HG02852 (cell line): ENCODE data around the gene AHCYL1.

ENCODE experiments used
- ATAC-seq: cut with Tn5 transposase; IDR thresholded peaks from one replicate; pipeline ENCODE4 v1.9.1; 2021; ENCODE audit warnings: mild to moderate bottlenecking, moderate library complexity; ENCODE audit not compliant: unreplicated experiment

The AHCYL1 gene

DNA sequence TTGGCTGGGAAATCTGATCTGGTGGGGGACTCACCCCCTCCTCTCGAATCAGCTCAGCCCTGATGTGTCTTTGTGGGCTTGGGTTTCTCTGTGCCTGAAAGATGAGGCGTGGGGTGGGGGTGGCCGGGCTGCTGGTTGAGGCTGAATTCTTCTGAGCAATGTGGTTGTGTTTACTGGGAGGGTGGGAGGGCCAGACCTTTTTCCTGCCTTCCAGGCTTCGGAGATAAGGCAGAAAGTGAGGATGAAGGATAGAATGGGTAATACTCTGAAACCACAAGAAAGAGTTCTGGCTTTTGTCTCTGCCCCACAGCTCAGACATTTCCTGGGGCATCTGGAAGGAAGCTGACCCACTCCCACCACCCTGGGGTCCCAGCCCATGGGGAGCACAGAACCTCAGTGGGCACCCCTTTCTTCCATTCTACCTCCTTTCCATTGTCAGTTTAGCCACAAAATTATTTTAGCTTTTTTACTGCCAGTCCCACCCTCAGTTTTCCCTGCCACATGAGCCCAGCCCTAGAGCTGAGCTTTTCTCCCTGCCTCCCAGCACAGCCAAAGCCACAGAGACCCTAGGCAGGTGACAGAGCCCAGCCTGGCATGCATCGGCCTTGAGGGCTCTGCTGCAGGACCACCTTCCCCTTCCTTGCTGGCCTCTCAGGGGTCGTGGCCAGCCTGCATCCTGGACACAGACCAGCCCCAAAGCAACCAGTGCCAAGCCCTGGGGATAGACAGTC lies 74.7 kb downstream of the AHCYL1 start:
- ATAC-seq: no peak

DNA sequence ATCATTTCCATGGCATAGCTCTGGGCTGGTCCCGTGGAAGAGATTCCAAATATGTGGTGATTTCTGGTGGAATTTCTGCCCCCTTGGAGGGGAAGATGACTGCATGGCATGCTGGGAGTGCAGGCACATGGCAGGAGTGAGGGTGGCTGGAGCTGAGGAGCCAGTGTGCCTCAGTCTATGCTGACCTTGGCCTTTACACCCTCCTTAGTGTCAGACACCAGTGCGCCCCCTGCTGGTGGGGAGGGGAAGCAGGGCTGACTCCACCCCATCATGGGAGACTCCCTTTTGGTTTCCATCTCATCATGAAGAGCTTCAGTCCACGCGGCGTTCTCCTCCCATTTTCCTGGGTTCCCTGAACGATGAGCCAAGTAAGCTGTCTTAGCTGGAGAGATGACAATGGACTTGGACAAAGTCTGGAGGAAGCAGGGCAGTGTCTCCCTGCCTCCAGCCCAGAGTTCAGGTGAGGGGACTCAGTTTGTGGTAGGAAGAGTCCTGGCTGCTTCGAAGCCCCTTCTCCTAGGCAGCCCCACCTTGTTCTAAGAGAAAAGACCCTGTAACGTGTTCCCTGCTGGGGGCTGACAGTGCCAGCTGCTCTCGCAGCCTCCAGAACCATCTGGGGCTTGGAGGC lies 75.6 kb downstream of the AHCYL1 start:
- no peak for ATAC-seq

DNA sequence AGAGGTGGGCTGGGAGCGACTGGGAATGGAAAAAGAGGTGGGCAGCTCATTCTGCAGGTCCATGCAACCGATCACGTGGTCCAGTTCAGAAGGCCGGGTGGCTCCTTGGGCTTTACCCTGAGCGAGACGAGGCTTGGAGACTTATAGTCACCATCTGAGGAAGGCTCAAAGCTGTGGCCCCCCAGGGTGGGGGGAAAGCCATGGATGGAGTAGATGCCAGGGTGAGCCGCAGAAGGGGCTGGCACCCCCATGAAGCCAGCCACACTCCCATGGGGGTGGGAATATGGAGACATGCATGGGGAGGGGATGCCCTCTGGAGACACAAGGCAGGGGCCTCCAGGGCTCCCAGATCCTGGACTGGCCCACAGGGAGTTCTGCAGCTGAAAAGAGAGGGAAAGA lies 76.1 kb downstream of the AHCYL1 start:
- ATAC-seq: no peak

DNA sequence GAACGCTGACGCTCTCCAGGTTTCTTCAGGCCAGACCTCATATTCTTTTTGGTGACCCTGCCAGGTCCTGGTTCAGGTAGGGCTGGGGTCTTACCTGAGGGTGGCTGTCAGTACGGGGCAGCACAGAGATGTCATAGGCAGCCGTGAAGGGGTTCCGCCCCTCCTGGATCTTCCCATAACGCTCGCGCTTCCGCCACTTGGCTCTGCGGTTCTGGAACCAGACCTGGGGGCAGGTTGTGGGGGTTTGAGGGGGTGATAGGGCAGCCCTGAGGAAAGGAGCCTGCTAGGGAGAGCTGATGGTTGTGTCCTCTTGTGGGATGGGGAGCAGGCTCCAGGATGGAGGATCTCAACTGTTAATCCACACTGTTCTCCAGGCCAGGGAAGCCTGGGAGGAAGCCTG lies 76.8 kb downstream of the AHCYL1 start:
- ATAC-seq: no peak

DNA sequence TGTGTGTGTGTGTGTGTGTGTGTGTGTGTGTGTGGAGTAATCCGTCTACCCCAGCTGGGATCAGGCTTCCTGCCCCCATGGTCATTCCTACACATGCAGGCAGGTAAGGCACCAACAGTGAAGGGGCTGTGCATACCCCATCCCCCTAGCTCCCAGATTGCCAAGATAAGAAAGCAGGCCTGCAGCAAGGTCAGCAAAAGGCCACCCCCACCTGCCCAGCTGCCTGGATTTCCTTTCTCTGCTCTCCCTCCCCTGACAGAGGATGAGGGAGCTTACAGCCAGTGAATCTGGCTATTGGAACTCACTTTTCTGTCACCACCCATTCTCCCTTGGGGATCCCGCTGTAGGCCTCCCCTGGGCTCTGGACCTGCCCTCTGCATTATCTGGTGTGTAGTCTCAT lies 78.0 kb downstream of the AHCYL1 start:
- no peak for ATAC-seq

DNA sequence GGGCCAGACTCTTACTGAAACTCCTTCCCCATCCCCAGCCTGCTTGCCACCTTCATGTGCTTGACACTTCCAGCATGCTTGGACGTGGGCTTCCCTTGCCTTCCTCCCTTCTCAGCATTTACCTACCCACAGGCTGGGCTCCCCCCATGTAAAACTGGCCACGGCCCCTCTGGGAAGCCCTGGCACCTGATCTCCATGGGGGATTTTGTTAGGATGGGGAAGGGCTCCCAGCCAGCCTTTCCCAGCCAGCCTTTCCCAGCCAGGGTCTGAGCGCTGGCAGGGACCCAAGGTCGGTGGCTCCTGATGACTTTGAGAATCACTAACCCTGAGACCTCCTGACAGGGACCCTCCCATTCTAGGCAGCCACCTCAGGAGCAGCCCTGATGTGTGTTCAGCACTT lies 79.2 kb downstream of the AHCYL1 start:
- ATAC-seq: no peak

DNA sequence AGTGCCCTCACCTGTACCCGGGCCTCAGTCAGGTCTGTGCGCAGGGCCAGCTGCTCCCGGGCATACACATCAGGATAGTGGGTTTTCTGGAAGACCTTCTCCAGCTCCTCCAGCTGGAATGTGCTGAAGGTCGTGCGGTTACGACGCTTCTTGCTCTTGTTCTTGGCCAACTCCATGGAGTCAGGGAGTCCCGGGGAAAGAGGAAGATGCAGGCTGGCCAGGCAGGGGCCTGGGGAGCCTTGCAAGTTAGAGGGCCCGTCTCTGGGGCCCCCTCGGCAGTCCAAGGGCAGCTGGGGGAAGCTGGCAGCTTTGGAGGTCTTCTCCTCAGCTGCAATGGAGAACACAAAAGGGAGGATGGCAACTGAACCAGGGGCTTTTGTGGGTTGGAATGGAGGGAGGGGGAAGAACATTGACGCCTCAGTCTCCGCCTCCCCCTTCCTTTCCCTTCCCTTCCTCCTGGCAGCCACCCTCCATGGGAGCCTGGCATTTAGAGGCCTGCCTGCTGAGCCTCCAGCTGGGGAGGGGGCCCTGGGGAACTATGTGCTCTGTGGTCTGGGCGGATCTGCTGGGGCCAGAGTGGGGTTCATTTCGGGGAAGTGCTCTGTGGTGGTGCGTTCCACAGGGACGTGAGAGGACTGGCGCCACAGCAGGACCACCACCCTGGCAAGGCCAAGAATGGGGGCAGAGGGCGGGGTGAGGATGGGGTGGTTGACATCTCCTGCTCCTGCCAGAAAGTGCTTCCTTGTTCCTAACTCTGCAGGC lies 80.2 kb downstream of the AHCYL1 start:
- ATAC-seq: no peak

DNA sequence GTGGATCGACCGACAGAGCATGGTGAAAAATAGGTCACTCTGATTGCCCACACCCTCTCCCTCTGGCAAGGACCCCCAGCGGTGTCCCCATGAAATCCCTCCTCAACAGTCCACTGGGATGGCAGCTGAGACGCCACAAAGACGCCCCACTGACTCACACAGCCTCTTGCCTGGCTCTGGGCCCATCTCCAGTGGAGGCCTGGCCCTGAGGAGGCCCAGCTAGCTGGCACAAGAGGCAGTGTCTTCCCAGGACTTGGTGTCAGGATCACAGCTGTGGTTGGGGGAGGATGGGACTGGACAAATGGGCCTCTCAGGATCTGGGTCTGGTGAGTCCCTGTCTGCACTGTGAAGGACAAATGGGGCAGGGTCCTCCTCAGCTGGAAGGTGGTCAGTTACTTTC lies 81.3 kb downstream of the AHCYL1 start:
- ATAC-seq: no peak

DNA sequence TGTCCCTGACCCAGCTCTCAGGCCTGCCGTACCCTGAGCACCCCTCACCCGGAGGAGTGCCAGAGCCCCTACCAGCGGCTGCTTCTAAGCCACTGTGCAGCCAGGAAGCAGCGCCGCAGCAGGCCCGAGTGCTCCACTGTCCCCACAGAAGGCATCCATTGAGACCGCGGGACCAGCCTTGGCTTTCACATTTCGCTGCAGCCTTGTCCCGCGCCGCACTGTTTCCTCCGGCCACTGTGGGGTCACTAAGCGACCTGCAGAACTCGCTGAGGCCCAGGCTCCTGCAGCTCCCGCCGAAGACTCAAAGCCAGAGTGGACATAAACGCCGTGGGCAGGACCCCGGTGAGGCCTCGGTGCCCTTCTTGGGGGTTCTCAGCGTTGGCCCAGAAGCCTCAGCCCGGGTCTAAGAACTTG lies 82.9 kb downstream of the AHCYL1 start:
- no peak for ATAC-seq

DNA sequence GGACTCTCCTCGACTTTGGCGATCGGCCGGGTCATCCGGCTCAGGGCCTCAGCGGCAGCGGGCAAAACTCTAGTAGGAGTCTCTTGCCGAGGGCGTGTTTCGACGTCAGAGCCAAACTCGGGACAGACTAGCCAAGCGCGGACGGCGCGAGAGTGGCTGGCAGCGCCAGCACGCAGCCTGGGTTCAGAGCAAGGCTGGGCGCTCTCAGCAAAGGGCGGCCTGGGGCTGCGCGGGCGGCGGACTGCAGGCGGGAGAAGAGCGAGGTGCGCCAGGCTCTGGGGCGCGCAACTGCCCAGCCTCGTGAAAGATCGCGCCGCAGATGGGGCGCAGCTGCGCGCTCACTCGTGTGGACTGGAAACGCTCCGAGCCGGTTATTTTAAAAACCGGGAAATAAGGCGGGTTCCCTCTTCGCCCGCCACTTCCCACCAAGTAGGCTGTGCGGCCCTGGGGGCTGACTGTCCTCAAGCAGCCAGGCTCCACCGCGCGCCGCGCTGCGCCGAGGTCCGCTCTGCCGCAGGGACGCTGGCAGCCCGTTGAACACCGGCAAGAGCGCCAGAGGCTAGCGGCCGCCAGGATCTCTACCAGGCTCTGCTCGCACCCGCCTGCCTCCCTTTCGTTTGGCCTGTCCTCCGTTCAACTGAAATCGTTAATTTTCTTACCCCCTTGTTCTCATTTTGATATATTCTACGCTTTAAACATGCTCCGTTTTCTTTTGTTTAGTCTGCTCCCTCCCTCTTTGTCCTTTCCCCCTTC lies 83.5 kb downstream of the AHCYL1 start:
- ATAC-seq: no peak

DNA sequence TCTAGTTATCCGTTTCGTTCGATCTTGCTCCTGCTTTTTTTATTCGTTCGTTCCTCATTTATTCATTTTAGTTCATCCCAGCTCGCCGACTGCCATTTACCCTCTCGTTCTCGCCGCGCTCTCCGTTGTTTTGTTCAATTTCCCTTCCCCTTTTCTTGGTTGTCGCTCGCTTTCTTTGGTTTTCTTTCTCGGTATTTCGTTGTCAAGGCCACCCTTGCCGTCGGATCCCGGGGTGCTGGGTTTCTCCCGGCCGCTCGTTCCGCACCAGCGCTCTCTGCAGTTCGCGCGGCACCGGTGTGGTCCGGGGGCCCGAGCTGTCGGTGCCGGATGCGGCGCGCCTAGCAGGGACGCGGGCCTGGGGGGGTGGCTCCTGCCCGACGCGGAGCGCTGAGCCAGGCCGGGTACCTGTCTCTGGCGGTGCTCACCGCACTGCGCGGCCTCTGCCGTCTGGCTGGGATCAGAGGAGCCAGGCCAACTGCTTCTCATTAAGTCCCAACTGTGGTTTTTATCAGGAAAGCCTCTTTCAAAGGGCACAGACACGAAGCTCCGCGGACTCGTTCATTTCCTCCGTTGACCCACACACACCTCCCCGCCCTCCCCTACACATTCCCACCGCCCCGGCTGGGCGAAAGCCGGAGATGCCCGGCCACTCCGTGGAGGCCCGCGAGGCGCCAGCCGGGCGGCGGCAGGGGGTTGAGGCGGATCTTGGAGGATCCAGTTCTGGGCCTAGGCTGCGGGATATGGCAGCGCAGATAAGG lies 84.3 kb downstream of the AHCYL1 start:
- ATAC-seq: no peak

DNA sequence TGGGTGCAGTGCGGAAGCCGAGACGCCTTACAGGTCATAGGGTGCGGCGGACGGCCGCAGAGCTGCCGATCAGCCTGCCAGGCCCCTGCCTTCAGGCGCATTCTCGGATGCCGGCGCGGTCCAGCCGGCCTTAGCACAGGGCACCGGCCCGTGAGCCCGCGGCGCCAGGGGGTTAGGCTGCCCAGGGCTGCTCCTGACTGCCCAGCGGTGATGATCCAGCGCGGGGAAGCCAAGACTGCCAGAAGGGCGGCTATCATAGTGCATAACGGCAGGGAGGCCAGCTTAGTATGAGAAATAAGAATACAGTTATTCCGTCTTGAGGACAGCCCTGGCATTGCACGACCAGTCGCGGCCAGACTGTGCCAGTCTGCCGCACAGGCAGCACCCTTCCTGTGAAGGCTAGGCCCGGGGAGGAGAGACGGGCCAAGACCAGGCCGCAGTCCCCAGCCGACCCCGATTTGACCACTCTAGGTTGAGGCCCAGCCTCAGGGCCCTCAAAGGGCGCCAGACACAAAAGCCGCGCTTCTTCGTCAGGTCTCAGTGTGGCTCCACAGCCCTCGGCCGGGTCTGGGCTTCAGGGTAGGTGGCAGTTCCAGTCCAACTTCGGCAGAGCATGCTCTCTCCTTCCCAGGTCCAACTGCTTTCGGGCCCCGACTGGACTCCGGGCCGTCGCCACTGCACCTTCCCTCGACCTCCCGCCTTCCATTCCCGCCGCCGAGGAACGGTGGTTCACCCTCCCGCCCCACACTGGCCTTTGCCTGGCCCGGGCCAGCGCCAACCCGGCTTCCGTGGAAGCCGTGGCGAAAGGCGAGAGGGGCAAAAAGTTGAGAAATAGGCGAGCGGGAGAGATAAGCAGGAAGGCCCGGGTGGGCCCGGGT lies 85.1 kb downstream of the AHCYL1 start:
- ATAC-seq: no peak

DNA sequence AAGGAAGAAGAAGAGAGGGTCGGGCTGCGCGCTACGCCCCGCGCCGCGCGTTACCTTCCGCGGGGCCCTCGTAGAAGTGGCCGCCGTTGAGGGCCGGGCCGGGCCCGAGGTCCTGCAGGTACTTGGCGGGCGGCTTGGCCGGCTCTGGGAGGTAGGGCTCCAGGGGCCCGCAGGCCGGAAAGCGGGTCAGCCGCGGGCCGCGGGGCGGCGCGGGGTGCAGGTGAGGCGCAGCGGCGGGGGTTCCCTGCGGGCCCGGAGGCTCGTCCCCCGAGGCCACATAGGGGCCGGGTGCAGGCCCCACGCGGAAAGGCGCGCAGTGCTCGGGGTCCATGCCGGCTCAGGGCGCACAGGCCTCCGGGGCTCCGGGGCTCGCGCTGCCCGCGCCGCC lies 85.7 kb downstream of the AHCYL1 start:
- ATAC-seq: no peak

DNA sequence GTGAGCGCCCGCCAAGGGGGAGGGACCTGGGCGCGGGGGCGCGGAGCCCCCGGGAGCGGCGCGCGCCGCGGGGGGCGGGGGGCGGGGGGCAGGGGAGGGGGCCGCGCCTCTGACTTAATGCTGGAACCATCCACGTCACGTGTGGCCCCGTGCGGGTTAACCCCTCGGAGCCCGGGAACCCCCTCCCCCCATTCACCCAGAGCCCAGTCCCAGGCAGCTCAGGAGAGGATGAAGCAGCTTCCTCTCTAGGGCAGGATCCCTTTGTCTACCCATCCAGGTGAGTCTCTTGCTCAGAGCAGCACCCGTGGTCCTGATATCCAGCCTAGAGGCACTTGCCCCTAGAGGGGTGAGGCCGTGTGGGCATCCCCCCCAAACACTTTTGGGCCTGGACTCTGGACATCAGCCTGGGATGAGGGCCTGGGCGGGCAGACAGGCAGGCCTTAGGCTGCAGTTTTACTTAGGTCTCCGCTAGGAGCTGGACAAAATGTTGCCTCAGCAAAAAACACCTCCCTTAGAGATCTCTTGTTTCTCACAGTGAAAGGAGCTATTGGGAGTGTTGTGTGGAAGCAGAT lies 86.2 kb downstream of the AHCYL1 start, which contains the start of gene ALX3:
Gene ALX3, minus strand, starts transcription at position 2 of the 572 bp plus-strand sequence. CDS start 60 bp downstream, outside the sequence.
- no peak for ATAC-seq
